Prostate gland (tissue), 2 donors: ENCODE results near the gene GNG2.

ENCODE experiments used
- POLR2A ChIP-seq: fragments of 450-650 bp; IDR thresholded peaks from one replicate; pipeline ENCODE4 v1.6.1; 2016; ENCODE audit warnings: antibody characterized with exemption, mild to moderate bottlenecking
- POLR2AphosphoS5 ChIP-seq: sonication (generic); formaldehyde crosslinking; IDR thresholded peaks from one replicate; pipeline ENCODE4 v1.6.1; 2017; ENCODE audit warnings: antibody characterized with exemption
- TF ChIP-seq, protein P1 (sequence below), 4 experiments: fragments of 200-600 bp in 2 of 4; fragments of 450-650 bp in 2 of 4; sonication (generic) in 2 of 4; IDR thresholded peaks; 1 replicate in 3 of 4; 2 replicates in 1 of 4; pipeline ENCODE4 v1.5.1; 2016 to 2019; ENCODE audit warnings: antibody characterized with exemption in 4 of 4, mild to moderate bottlenecking in 2 of 4, moderate library complexity in 2 of 4

DNA sequence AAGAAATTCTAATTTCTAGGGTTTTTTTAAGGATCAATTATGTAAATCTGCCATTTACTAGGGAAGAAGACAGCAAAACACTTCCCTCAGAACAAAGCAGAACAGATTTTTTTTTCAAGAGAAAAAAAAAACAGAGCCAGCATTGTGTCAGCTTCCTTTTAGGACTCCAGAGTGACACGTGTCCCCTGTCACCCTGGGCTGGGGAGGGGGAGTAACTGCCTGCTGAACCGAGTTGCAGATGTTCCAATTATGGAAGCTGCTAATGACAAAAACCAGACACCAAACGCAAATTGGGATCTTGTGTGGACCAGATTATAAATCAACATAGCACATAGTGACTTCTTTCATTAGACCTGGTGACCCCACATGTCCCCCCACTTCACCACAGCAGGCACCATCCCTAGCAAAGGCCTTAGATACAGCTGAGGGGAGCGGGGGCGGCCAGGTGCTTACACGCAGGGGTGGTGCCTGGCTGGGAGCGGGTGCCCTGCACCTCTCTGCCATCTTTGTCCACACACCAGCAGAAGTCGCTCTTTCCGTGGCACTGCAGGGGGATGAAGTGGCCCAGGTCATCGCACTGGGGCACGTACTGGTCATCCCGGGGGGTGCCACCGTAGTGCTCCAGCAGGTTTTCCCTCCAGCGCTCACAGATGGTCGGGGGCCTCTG is 154.3 kb downstream of the GNG2 start:
- TF ChIP-seq, protein P1, sequence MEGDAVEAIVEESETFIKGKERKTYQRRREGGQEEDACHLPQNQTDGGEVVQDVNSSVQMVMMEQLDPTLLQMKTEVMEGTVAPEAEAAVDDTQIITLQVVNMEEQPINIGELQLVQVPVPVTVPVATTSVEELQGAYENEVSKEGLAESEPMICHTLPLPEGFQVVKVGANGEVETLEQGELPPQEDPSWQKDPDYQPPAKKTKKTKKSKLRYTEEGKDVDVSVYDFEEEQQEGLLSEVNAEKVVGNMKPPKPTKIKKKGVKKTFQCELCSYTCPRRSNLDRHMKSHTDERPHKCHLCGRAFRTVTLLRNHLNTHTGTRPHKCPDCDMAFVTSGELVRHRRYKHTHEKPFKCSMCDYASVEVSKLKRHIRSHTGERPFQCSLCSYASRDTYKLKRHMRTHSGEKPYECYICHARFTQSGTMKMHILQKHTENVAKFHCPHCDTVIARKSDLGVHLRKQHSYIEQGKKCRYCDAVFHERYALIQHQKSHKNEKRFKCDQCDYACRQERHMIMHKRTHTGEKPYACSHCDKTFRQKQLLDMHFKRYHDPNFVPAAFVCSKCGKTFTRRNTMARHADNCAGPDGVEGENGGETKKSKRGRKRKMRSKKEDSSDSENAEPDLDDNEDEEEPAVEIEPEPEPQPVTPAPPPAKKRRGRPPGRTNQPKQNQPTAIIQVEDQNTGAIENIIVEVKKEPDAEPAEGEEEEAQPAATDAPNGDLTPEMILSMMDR (IDR thresholded peaks at IDR 0.05): no peak
- TF ChIP-seq POLR2AphosphoS5 (no peak), POLR2A (no peak)
